IMR-90 (cell line): ENCODE measurements around the gene SDK1.

Experiments
- BHLHE40 ChIP-seq: fragments of 150-350 bp; IDR thresholded peaks from 2 replicates; pipeline ENCODE4 v1.6.1; 2016; ENCODE audit warnings: mild to moderate bottlenecking, low read depth, low read length
- CEBPB ChIP-seq: IDR thresholded peaks from 2 replicates; pipeline ENCODE4 v1.6.1; 2012; ENCODE audit warnings: low read depth, low read length, improper control_type of control experiment
- CTCF ChIP-seq: conservative IDR thresholded peaks from 2 replicates; pipeline ENCODE4 v1.5.1; 2012; ENCODE audit warnings: mild to moderate bottlenecking, low read depth, low read length, improper control_type of control experiment
- MAZ ChIP-seq: IDR thresholded peaks from 2 replicates; pipeline ENCODE4 v1.6.1; 2012; ENCODE audit warnings: low read depth, mild to moderate bottlenecking, low read length, improper control_type of control experiment, moderate library complexity, borderline replicate concordance
- POLR2A ChIP-seq: IDR thresholded peaks from 2 replicates; pipeline ENCODE4 v1.6.1; 2012; ENCODE audit warnings: mild to moderate bottlenecking, low read depth, low read length
- RAD21 ChIP-seq: IDR thresholded peaks from 2 replicates; pipeline ENCODE4 v1.6.1; 2012; ENCODE audit warnings: low read length, improper control_type of control experiment
- RCOR1 ChIP-seq: IDR thresholded peaks from 2 replicates; pipeline ENCODE4 v1.6.1; 2012; ENCODE audit warnings: mild to moderate bottlenecking, low read length, improper control_type of control experiment; ENCODE audit not compliant: insufficient replicate concordance
- RFX5 ChIP-seq: IDR thresholded peaks from 2 replicates; pipeline ENCODE4 v1.8.0; 2012; ENCODE audit warnings: low read depth, mild to moderate bottlenecking, low read length, moderate library complexity
- SMC3 ChIP-seq: fragments of 150-350 bp; IDR thresholded peaks from 2 replicates; pipeline ENCODE4 v1.6.1; 2016; ENCODE audit warnings: low read depth, mild to moderate bottlenecking, antibody characterized with exemption, low read length, moderate library complexity
- TF ChIP-seq, protein P1 (sequence below): fragments of 150-350 bp; IDR thresholded peaks from 2 replicates; pipeline ENCODE4 v1.6.1; 2016; ENCODE audit warnings: low read depth, mild to moderate bottlenecking, low read length, moderate library complexity, borderline replicate concordance

DNA sequence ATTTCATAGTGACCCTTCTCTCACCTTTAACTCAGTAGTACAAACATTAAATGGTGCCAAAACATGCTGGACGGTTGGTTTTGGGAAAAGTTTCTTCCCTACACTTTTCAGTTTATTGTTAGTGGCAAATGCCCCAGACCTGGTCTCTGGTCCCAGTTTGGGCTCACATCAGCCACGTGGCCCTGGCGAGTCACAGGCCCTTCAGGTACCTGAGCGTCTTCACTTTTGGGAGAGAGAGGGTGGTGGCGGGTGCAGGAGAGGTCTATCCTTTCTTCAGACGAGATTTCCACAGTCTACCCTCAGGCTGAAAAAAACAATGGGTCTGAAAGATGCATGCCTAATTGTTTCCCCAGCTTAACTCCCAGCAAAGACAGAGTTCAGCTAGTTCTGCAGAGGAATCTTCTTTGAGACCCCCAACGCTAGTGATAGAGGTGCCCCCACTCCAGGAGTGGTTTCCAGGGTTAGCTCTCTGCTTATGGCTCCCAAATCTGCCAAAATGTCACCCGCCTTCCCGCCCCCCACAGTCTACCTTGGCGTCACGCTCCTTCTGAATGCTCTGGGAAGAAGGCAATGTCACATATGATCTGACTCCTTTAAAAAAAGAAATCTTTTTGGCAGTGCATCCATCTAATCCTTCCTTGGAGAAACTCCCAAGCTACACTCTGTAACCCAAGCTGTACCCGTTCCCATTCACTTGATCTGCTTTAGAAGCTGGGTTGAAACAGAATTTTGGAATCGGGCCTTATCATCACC, 996.3 kb downstream of the SDK1 start:
- no peak for TF ChIP-seq POLR2A
- no peak for TF ChIP-seq MAZ
- no peak for TF ChIP-seq CTCF
- TF ChIP-seq SMC3, result no peak
- TF ChIP-seq RCOR1, result no peak
- no peak for TF ChIP-seq RAD21
- no peak for TF ChIP-seq BHLHE40
- TF ChIP-seq, protein P1, sequence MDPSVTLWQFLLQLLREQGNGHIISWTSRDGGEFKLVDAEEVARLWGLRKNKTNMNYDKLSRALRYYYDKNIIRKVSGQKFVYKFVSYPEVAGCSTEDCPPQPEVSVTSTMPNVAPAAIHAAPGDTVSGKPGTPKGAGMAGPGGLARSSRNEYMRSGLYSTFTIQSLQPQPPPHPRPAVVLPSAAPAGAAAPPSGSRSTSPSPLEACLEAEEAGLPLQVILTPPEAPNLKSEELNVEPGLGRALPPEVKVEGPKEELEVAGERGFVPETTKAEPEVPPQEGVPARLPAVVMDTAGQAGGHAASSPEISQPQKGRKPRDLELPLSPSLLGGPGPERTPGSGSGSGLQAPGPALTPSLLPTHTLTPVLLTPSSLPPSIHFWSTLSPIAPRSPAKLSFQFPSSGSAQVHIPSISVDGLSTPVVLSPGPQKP, result no peak
- no peak for TF ChIP-seq RFX5
- no peak for TF ChIP-seq CEBPB
